HG02588 (cell line): ENCODE data around the gene CAMK2G.
"Not testable (repeated sequence)": the region's sequence is repeated elsewhere in the genome, so short reads cannot be mapped to it uniquely, and the experiment has no call there.

ENCODE experiments used
- ATAC-seq: cut with Tn5 transposase; IDR thresholded peaks from one replicate; pipeline ENCODE4 v1.9.1; 2021; ENCODE audit warnings: mild to moderate bottlenecking, moderate library complexity; ENCODE audit not compliant: unreplicated experiment

The CAMK2G gene

GRCh38 chr10:73905256-73906020 lies 31.1 kb upstream of the CAMK2G start:
- no peak for ATAC-seq

- ATAC-seq: no peak
Observed at GRCh38 chr10:73902351-73902750, 28.0 kb upstream of the CAMK2G start.

DNA sequence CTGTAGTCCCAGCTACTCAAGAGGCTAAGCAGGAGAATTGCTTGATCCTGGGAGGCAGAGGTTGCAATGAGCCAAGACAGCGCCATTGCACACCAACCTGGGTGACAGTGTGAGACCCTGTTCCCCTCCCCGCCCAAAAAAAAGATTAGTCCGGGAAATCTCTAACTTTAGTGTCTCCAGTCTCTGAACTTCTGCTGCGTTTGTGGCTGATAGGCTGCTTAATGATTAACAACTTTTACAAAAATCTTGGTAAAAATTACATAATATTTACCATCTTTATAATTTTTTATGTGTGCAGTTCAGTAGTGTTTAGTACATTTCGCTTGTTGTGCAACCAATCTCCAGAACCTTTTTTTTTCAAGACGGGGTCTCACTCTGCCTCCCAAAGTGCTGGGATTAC lies 26.9 kb upstream of the CAMK2G start:
- no peak for ATAC-seq

GRCh38 chr10:73900064-73900463 lies 25.7 kb upstream of the CAMK2G start:
- no peak for ATAC-seq

- ATAC-seq: no peak
Observed at GRCh38 chr10:73899423-73899822, 25.1 kb upstream of the CAMK2G start.

DNA sequence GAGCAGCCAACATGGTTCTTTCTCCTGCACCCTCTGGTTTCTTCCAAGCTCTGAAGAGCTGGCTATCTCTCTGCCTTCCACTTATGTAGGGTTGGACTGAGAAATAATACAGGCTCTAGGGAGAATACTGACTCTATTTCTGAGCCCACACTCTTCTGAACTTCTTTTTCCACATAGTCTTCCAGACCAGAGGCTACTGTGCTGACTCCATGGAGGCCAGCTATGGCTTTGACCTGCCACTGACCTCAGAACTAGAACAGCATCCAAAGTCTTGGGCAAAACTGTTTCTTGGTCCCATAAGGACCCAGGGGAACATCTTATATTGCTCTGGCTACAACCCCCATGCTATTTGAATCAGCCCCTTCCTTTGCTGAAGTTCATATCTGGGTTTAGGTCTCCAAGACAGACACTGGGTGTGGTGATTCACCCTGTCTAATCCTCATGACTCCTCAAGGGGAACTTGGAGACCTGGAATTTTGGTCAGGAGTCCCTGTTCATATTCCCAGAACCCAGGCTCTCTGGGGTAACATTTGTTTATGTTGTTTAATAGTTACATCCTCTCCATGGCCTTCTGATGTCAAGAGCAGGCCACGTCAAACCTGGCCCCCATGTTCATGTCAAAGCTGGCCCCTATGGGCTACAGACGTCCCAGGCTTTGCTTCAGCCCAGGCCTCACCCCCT lies 24.5 kb upstream of the CAMK2G start:
- no peak for ATAC-seq

DNA sequence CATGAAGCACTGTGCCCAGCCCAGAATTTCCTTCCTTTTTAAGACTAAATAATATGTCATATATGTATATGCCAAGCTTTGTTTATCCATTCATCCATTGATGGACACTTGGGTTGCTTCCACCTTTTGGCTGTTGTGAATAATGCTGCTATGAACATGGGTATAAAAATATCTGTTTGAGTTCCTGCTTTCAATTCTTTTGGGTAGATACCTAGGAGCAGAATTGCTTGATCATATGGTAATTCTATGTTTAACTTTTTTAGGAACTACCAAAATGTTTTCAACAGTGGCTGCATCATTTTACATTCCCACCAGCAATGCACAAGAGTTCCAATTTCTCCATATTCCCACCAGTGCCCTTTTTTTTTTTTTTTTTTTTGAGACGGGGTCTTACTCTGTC lies 23.3 kb upstream of the CAMK2G start:
- no peak for ATAC-seq

DNA sequence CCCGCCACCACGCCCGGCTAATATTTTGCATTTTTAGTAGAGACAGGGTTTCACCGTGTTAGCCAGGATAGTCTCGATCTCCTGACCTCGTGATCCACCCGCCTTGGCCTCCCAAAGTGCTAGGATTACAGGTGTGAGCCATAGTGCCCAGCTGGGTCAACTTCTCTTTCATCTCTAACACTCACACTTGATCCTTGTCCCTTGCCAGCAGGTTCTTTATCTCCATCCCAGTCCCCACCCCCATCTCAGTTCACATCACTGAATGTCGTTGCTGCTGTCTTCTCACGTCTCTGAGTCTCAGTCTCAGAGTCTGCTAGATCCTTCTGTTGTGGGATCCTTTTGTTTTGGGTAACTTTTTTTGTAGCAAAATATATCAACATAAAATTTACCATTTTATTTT lies 21.0 kb upstream of the CAMK2G start:
- ATAC-seq: not testable (repeated sequence)

- no peak for ATAC-seq
Observed at GRCh38 chr10:73894245-73894971, 20.1 kb upstream of the CAMK2G start.

GRCh38 chr10:73893426-73893825 lies 19.1 kb upstream of the CAMK2G start:
- no peak for ATAC-seq

DNA sequence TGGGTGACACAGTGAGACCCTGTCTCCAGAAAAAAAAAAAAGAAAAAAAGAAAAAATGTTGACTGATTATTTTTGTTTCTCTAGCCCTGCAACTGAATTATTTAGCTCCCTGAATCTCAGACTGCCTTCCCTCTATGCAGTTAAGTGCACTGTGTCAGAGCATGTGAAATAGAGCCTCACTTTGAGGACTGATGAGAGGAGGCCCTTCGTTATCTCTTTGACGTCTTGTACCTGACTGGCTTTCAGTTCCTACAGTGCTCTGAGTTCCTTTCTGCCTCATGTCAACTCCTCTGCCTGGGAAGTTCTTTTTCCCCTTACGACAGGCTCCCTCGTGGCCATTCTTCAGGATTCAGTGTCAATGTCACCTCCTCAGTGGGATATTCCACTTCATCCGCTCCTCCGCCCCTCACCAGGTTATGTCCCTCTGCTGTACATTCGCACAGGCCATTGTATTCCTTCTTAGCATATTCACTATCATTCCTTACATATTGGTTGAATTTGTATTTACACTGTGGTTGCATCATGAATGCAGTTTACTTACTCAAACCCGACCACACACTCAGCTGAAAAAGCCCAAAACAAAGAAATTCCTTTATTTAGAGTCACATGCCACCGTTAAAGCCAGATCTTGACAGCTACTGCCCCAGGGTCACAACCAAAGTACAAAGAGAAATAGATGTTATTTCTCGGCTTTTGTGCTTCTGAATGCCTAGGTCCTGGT lies 18.1 kb upstream of the CAMK2G start:
- ATAC-seq: no peak

- ATAC-seq: no peak
Observed at GRCh38 chr10:73891540-73891939, 17.2 kb upstream of the CAMK2G start.

GRCh38 chr10:73890830-73891229 lies 16.5 kb upstream of the CAMK2G start:
- not testable (repeated sequence) for ATAC-seq

GRCh38 chr10:73890261-73890660 lies 15.9 kb upstream of the CAMK2G start:
- no peak for ATAC-seq

- ATAC-seq: not testable (repeated sequence)
Observed at GRCh38 chr10:73889416-73889815, 15.1 kb upstream of the CAMK2G start.

DNA sequence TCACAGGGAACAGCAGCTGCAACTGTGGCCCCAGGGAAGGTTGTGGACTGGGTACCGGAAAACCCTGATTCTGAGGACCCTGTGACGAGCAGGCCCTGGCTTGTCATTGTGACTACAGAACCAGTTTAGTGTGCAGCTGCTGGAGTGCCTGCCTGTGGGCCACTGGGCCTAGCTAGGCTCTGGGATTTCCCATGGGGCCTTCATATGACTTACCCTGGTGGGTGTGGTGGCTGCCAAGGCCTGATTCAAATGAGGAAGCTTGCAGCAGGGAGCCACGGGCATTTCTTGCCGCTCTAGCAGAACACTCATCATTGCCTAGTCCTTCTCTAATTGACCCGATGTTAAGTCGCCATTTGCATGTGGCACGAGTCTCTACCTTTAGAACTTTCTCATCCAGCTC lies 14.7 kb upstream of the CAMK2G start:
- ATAC-seq: no peak

- ATAC-seq: no peak
Observed at GRCh38 chr10:73888514-73888913, 14.2 kb upstream of the CAMK2G start.

- ATAC-seq: no peak
Observed at GRCh38 chr10:73887294-73888039, 13.1 kb upstream of the CAMK2G start.

GRCh38 chr10:73886661-73887293 lies 12.4 kb upstream of the CAMK2G start:
- ATAC-seq: no peak

DNA sequence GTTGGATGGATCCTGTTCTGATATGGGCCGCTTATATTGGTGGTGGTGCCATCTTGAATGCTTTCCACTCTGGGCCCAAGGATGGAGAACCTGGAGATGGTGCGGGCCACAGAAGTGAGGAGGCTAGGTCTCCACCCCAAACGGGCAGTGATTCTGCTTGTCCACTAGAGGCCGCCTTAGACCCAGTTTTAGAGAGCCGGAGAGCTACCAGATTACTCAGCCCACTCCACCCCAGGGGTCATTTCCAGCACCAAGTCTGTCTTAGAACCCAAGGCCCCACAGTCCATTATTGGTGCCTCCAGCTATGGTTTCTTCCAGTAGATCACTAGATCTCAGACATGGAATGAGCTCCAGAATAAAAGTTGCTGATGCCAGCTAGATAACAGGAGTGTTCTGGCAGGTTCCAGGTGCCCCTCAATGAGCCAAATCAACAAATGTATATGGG lies 11.8 kb upstream of the CAMK2G start:
- no peak for ATAC-seq
